Activated CD8-positive, alpha-beta memory T cell treated with anti-CD3 and anti-CD28 coated beads, Interleukin-2, amount 10 ng/mL, durations not matched to agents 7 days and 5 days (primary cell): ENCODE measurements around the gene RASGEF1B. TPM values are rescaled to one million over a fixed set of nuclear protein-coding genes. Genes with fewer than 3 reads are reported as not detected.

Experiments
- ATAC-seq: fragments of 150-1000 bp; cut with Tn5 transposase; one replicate; pipeline ENCODE4 v1.10.0; 2021; ENCODE audit warnings: moderate library complexity
- CTCF ChIA-PET: fragments of 350-600 bp; sonication (Branson Sonifier 250); formaldehyde crosslinking; loops from one replicate; lab custom pipeline; 2021; ENCODE audit warnings: antibody characterized with exemption; lab: Charles Lee
- DNase-seq: peaks from one replicate; pipeline ENCODE4 v3.0.0-alpha.2; 2020
- H3K27ac Mint-ChIP-seq: one replicate; pipeline ENCODE4 v1.8.0; 2021; ENCODE audit warnings: mild to moderate bottlenecking, mixed read lengths
- H3K27me3 Mint-ChIP-seq: one replicate; pipeline ENCODE4 v1.8.0; 2021; ENCODE audit warnings: mixed read lengths
- H3K36me3 Mint-ChIP-seq: one replicate; pipeline ENCODE4 v1.8.0; 2021; ENCODE audit warnings: mild to moderate bottlenecking, mixed read lengths
- H3K4me1 Mint-ChIP-seq: one replicate; pipeline ENCODE4 v1.8.0; 2021; ENCODE audit warnings: mixed read lengths
- H3K4me3 Mint-ChIP-seq: one replicate; pipeline ENCODE4 v1.8.0; 2021; ENCODE audit warnings: mild to moderate bottlenecking, moderate library complexity, mixed read lengths
- H3K9me3 Mint-ChIP-seq: one replicate; pipeline ENCODE4 v1.8.0; 2022; ENCODE audit warnings: low read depth, mixed read lengths
- total RNA-seq, 2 experiments: library from RNA; stranded (reverse); gene quantifications; one replicate each; pipeline ENCODE4 v1.2.3, GENCODE V29; 2021

RASGEF1B gene
- 1 to 10 TPM; 3.5 to 4.5 TPM for total RNA-seq

DNA sequence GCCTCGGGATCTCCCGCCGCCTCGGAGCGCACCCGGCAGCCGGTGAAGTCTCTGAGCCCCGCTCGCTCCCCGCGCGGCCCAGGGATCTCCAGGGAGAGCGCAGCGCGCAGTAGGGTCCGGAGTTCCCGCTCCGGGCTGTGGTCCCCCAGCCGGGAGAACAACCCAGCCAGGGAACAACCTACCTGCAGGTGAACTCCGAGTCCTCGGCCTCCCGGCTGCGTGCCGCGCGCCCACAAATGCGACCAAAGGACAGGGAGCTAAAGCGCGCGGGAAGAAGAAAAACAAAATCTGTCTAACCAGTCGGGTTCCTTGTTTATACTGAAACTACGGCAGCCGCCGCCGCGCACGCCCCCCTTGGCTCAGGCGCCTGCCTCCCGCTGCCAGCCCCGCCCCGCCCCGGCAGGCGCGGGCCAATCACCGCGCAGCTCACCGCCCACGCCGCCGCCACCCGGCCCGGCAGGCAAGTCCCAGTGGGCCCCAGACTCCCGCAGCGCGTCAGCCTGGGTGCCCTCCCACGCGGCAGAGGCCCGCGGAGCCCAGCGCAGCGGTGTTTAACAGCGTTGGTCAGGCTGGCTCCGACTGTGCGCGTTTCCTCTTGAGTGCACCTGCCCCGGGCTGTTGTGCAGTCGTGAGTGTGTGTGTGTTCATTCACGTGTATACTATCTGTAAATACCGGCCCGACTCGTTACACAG lies at the start of gene RASGEF1B:
Gene RASGEF1B (minus strand): TSS at position 320 of the 693 bp plus-strand sequence. CDS start 12,399 bp downstream, outside the sequence.
- H3K36me3 Mint-ChIP-seq = no peaks in the 10 kb centered on the region
- peaks cover 6% of the 10 kb centered on the region for H3K27me3 Mint-ChIP-seq
- H3K4me3 Mint-ChIP-seq = peak within 1 kb of the TSS; percentile 88
- no peaks in the 10 kb centered on the region for H3K9me3 Mint-ChIP-seq
- CTCF ChIA-PET = interaction anchor here (0.6 to 4.0 kb wide), 14 partner anchors 9 to 813 kb away, joined by 3 to 41 read pairs (median 4); no protein-coding TSS in a partner anchor
- ATAC-seq (peak; percentile 96), DNase-seq (peak; percentile 92)
- peaks cover 26% of the 10 kb centered on the region for H3K4me1 Mint-ChIP-seq
- peak within 1 kb of the TSS; percentile 83 for H3K27ac Mint-ChIP-seq

DNA sequence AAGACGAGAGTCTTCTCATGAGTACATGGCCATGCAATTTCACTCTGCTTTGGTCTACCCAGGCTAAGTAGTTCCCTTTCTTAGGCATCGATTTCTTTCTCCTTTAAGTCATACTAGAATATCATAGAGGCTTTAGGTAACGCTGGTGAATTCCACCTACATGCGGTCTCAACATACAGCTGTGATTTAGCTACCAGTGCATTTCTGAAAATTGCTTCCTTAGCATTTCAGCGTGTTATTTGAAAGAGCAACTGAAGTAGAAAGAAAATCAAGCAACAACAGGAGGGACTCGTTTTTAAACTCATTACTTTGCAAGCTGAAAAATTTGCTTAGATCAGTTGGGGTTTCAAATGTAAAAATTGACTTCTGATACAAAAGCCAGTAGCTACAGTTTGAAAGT lies 48.1 kb upstream of the RASGEF1B start:
- no peak for ATAC-seq
- H3K9me3 Mint-ChIP-seq = no peaks in the 10 kb centered on the region
- no peaks in the 10 kb centered on the region for H3K4me1 Mint-ChIP-seq
- DNase-seq = no peak
- no peak overlapping the region for H3K4me3 Mint-ChIP-seq
- H3K27me3 Mint-ChIP-seq = no peaks in the 10 kb centered on the region
- CTCF ChIA-PET = interaction anchor here (1.0 kb wide), 1 partner anchor 11 kb away, joined by 4 read pairs; no protein-coding TSS in a partner anchor
- no peak overlapping the region for H3K27ac Mint-ChIP-seq
- no peaks in the 10 kb centered on the region for H3K36me3 Mint-ChIP-seq

DNA sequence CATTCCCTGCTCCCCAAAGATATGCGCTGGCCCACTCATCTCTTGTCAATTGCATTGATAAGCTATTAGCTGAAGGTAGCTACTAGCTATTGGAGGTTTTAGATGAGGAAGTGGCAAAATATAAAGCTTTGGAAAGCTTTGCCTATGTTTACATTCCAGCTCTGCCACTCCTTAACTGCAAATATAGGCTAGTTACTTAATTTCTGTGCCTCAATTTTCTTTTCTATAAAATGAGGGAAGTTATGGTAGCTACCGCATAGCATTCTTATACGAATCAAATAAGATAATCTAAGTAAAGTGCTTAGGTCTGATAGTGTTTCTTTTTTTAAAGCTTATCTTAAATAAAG lies 47.7 kb upstream of the RASGEF1B start:
- H3K4me1 Mint-ChIP-seq = no peaks in the 10 kb centered on the region
- ATAC-seq (no peak), DNase-seq (no peak)
- CTCF ChIA-PET = interaction anchor here (1.0 kb wide), 1 partner anchor 10 kb away, joined by 4 read pairs; no protein-coding TSS in a partner anchor
- H3K9me3 Mint-ChIP-seq = no peaks in the 10 kb centered on the region
- H3K27me3 Mint-ChIP-seq = no peaks in the 10 kb centered on the region
- no peak overlapping the region for H3K27ac Mint-ChIP-seq
- H3K36me3 Mint-ChIP-seq = no peaks in the 10 kb centered on the region
- H3K4me3 Mint-ChIP-seq = no peak overlapping the region

DNA sequence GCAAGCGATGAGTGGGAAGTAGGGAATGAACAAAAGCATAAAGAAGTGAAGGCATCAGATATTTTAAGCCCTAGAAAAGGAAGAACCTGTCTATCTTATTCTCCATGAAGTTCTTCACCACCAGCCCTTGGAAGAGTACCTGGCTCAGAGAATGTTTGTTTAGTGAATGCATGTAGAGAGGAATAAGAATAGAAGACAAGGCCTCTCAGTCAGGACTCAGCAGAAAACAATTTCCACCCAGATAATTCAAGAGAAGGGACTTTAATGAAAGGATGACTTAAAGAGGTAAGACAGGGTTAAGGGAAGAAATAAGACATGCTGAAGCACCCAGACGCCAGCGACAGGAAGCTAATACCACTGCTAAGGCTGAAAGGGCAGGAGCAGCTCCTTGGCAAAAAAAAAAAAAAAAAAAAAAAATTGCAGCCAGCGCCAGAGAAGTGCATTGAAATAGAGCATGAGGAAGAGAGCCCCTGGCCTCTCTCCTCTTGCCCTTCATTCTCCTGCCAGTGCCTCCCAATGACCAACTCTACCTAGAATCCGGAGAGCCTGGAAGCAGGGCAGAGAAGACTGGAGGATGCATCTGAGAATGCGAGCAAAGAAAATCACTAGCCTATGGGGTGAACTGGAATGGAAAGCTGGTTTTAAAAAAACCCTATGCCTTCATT lies 47.2 kb upstream of the RASGEF1B start:
- DNase-seq = no peak
- Mint-ChIP-seq H3K36me3 (no peaks in the 10 kb centered on the region), H3K27ac (no peak overlapping the region), H3K27me3 (no peaks in the 10 kb centered on the region), H3K4me3 (no peak overlapping the region), H3K4me1 (no peaks in the 10 kb centered on the region), H3K9me3 (no peaks in the 10 kb centered on the region)
- CTCF ChIA-PET = interaction anchor here (0.6 to 1.0 kb wide), 2 partner anchors 10 to 13 kb away, joined by 3 to 4 read pairs; no protein-coding TSS in a partner anchor
- no peak for ATAC-seq

DNA sequence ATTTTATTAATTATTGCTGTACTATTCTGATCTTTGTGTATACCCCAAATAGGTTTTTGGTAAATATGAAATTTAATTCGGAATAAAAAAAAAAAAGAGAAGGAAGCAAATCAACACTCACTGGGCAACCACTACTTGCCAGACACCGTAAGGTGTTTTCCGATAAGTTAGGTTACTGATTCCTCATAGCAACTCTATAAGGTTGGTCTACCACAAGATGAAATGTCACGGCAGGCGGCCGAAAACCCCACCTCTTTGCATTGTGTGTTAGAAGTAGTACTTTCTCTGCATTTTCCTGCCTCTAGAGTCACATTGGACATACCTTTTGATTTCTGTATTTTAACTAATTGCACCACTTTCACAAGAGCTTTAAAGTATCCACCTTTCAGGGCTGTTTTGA lies 44.5 kb upstream of the RASGEF1B start:
- Mint-ChIP-seq H3K27me3 (no peaks in the 10 kb centered on the region), H3K9me3 (no peaks in the 10 kb centered on the region), H3K27ac (no peak overlapping the region), H3K4me1 (no peaks in the 10 kb centered on the region), H3K36me3 (no peaks in the 10 kb centered on the region), H3K4me3 (no peak overlapping the region)
- DNase-seq = no peak
- ATAC-seq = no peak
- CTCF ChIA-PET = no interaction called here

DNA sequence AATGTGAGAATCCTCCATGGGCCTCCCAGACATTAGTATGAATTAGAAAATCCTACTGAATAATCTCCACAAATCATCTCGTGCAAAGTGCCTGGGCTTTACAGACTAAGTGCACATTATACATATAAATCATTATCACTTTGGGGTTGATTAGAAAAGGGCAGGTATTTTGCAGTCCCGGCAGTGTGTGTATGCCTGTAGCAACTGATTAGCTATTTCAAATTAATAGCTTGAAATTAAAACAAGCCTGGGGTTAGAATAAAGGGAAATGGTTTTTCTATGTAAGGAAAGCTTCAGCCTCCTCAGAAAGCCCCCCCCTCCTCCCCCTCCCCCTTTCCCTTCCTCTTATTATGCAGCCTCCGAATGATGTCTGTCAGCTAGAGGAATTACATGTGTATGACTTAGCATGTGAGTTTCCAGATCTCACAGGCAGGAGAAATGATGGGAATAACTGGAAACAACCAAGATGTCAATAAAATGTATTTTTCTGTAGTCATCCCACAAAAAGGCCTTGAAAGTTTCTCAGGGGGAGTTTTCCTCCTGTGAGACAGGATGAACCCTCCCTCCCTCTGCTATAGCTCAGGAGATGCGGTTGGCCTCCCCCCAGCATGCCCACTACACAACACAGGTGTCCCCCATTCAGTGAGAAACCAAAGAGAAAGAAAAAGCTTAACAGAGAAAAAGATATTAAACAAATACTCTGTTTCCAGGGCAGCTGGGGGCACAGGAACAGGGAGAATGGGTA lies 41.2 kb upstream of the RASGEF1B start:
- no peak overlapping the region for H3K27ac Mint-ChIP-seq
- CTCF ChIA-PET = interaction anchor here (1.9 kb wide), 1 partner anchor 43 kb away, joined by 4 read pairs; no protein-coding TSS in a partner anchor
- H3K4me3 Mint-ChIP-seq = no peak overlapping the region
- no peak for DNase-seq
- H3K36me3 Mint-ChIP-seq = no peaks in the 10 kb centered on the region
- H3K4me1 Mint-ChIP-seq = peaks cover 14% of the 10 kb centered on the region
- no peaks in the 10 kb centered on the region for H3K27me3 Mint-ChIP-seq
- no peaks in the 10 kb centered on the region for H3K9me3 Mint-ChIP-seq
- no peak for ATAC-seq

DNA sequence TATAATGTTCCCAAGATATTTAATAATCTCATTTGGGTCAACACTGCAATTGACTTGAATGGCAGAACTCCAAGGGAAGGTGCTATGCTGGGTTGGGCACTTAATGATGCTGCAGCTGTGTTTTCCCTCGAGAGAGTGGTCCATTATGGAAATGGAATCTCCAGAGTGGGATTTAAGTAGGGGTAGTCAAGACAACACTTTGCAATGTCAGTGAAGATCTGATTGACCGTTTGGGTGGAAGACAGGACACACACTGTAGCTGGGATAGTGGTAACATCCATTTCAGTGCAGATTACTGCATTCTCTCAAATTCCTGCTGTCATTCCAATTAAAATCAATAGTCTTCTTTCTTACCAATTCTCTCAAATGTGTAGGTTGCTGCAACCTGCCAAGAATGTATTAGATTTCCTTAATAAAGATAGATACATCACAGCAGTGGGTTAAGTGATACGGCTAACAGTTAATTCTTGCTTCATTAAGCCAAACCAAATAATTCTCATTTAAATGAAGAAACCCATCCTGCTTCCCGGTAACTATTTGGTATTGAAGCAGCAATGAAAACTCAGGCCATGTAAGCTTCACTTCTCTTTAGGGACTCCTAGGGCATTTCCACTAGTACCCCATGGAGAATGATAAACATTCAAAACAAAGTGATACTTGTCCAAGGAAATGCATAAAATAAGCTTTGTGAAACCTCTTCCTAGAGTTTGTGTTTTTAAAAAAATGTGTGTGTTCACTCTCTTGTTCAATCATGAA lies 40.5 kb upstream of the RASGEF1B start:
- H3K9me3 Mint-ChIP-seq = no peaks in the 10 kb centered on the region
- H3K27me3 Mint-ChIP-seq = no peaks in the 10 kb centered on the region
- H3K4me1 Mint-ChIP-seq = peaks cover 14% of the 10 kb centered on the region
- CTCF ChIA-PET = interaction anchor here (1.9 kb wide), 1 partner anchor 42 kb away, joined by 4 read pairs; no protein-coding TSS in a partner anchor
- no peak for ATAC-seq
- H3K4me3 Mint-ChIP-seq = no peak overlapping the region
- H3K27ac Mint-ChIP-seq = no peak overlapping the region
- H3K36me3 Mint-ChIP-seq = no peaks in the 10 kb centered on the region
- DNase-seq = no peak

DNA sequence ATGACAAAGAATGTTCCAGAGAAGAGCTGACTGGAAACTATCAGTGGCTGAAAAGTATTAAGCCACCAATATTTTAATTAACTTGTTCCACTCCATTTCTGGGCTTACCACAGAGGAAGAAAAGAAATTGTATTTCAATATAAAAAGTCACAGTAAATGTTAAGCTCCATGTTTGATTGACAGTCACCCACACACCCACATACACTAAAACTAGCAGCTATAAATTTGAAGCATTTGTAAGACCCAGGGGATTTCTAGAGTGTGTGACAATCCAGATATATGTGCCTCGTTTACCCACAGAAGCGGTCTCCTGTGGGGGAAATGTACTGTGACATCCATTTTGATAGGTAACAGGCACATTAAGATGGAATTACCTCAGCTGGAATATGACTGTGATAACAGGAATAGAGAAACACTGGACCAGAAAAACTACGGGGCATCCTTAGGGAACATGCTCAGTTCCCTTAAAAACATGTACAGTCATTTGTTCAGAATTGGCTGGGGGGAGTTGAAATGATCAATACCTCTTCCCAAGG lies 39.0 kb upstream of the RASGEF1B start:
- no peaks in the 10 kb centered on the region for H3K9me3 Mint-ChIP-seq
- no peaks in the 10 kb centered on the region for H3K27me3 Mint-ChIP-seq
- ATAC-seq (no peak), DNase-seq (no peak)
- H3K36me3 Mint-ChIP-seq = no peaks in the 10 kb centered on the region
- CTCF ChIA-PET = no interaction called here
- peaks cover 23% of the 10 kb centered on the region for H3K4me1 Mint-ChIP-seq
- no peak overlapping the region for H3K27ac Mint-ChIP-seq
- H3K4me3 Mint-ChIP-seq = no peak overlapping the region

DNA sequence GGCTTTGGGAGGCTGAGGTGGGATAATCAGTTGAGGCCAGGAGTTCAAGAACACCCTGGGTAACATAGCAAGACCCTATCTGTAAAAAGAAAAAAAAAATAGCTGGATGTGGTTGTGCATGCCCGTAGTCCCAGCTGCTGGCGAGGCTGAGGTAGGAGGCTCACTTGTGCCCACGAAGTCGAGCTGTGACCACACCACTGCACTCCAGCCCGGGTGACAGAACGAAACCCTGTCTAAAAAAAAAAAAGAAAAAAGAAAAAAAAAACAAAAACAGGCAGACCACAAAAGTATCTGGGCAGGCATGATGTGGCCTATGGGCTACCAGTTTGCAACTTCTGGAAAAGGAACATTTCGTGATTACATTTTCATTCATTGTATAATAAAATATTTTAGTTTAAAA lies 38.1 kb upstream of the RASGEF1B start:
- Mint-ChIP-seq H3K36me3 (no peaks in the 10 kb centered on the region), H3K9me3 (no peaks in the 10 kb centered on the region), H3K27ac (no peak overlapping the region), H3K27me3 (no peaks in the 10 kb centered on the region), H3K4me3 (no peak overlapping the region), H3K4me1 (peaks cover 32% of the 10 kb centered on the region)
- no peak for ATAC-seq
- CTCF ChIA-PET = no interaction called here
- DNase-seq = no peak

DNA sequence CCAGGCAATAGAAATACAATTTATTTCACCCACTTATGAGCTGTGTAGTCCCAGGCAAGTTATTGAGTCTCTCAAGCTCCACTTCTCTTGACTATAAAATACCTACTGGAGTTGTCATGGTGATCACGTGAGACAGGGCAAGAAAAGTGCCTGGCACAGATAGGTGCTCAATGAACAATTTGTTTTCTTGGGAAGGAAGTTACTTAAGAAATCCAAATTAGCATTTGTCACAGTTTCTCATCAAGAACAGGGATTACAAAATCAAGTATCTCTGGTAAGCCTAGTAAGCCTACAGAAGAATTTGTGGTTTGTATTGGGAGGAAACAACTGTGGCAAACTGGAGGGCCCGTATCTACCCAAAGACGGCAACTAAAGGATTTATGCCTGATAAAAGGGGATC lies 37.5 kb upstream of the RASGEF1B start:
- Mint-ChIP-seq H3K27me3 (no peaks in the 10 kb centered on the region), H3K4me3 (no peak overlapping the region), H3K36me3 (peaks cover 2% of the 10 kb centered on the region), H3K27ac (no peak overlapping the region), H3K9me3 (no peaks in the 10 kb centered on the region), H3K4me1 (peaks cover 34% of the 10 kb centered on the region)
- DNase-seq (no peak), ATAC-seq (no peak)
- CTCF ChIA-PET = interaction anchor here (0.8 to 1.2 kb wide), 3 partner anchors 10 to 42 kb away, joined by 3 to 4 read pairs (median 4); no protein-coding TSS in a partner anchor

DNA sequence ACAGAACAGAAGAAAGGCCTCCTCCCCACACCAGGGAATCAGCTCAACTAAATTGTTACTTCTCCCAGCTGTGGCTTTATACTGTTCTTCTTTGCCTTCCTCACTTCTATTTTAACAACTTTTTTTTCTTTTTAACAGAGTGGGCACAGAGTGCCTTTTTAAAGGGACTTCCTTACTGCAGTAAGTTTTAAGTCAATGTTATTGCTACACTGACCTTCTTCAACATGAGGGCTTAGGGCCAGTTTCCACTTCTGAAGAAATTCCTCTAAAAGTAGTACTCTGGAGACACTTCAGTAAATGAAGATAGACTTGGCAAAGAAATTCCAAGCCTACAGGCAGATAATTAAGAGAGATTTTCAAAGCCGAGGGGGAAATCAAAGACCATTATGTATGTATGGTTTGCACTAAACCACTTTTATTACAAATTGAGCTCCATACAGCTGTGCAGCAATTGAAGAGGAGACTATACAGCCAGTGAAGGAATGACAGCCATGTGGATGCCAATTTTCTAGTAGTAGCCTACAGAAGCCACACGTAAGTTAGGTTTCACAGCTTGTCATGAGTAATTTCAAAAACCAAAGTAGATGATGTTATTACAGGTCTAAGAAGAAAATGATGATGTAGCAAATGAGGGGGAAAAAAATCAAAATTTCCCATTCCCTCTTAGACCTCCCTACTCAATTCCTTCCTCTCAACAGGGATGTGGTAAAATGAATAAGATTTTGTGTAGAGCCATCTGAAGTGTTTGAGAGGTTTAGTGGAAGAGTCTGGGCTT lies 36.9 kb upstream of the RASGEF1B start:
- H3K4me1 Mint-ChIP-seq = peaks cover 34% of the 10 kb centered on the region
- CTCF ChIA-PET = interaction anchor here (0.8 to 1.2 kb wide), 3 partner anchors 11 to 41 kb away, joined by 3 to 4 read pairs (median 4); no protein-coding TSS in a partner anchor

DNA sequence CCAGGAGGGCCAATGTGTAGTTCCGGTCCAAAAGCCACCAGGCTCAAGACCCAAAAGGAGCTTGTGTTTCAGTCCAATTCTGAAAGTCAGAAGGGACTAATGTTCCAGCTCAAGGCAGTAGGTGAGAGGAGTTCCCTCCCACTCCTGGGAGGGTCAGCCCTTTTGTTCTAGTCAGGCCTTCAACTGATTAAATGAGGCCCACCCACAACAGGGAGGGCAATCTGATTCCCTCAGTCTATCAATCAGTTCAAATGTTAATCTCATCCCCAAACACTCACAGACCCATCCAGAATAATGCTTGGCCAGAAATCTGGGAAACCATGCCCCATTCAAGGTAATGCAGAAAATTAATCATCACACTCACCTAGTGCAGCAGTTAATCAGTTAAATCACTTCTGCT lies 35.8 kb upstream of the RASGEF1B start:
- H3K27me3 Mint-ChIP-seq = peaks cover 1% of the 10 kb centered on the region
- no peak overlapping the region for H3K27ac Mint-ChIP-seq
- peaks cover 34% of the 10 kb centered on the region for H3K4me1 Mint-ChIP-seq
- DNase-seq (no peak), ATAC-seq (no peak)
- H3K4me3 Mint-ChIP-seq = no peak overlapping the region
- H3K36me3 Mint-ChIP-seq = peaks cover 2% of the 10 kb centered on the region
- CTCF ChIA-PET = interaction anchor here (1.0 kb wide), 2 partner anchors 17 to 41 kb away, joined by 3 read pairs; no protein-coding TSS in a partner anchor
- H3K9me3 Mint-ChIP-seq = no peaks in the 10 kb centered on the region

More for the DNA sequence above, 36.9 kb upstream of the RASGEF1B start:
- Mint-ChIP-seq H3K27me3 (no peaks in the 10 kb centered on the region), H3K27ac (no peak overlapping the region), H3K36me3 (peaks cover 2% of the 10 kb centered on the region), H3K4me3 (no peak overlapping the region), H3K9me3 (no peaks in the 10 kb centered on the region)
- DNase-seq = no peak
- no peak for ATAC-seq
